GM12878 (cell line): ENCODE measurements around the gene MALT1. TPM values are rescaled to one million over a fixed set of nuclear protein-coding genes. Genes with fewer than 3 reads are reported as not detected.

Experiments
- ATAC-seq: fragments of 200-7000 bp; cut with Tn5 transposase; 3 replicates; pipeline ENCODE4 v1.9.1; 2020; ENCODE audit warnings: mild to moderate bottlenecking, moderate library complexity
- BruUV-seq: library from RNA; stranded (reverse); fragments of 400-500 nt; replicated peaks from 2 replicates; lab custom pipeline; 2021; lab: Mats Ljungman, UMichigan
- CTCF ChIA-PET: fragments of 300-600 bp; sonication (Branson Sonifier 250); formaldehyde crosslinking; extraction: SDS; loops from one replicate; lab custom pipeline; 2021; ENCODE audit warnings: inconsistent platforms; lab: Yijun Ruan, JAX
- POLR2A ChIA-PET: fragments of 350-600 bp; formaldehyde crosslinking; extraction: SDS; loops from one replicate; lab custom pipeline; 2021; ENCODE audit warnings: inconsistent platforms; lab: Charles Lee
- RAD21 ChIA-PET: fragments of 300-600 bp; sonication (Branson Sonifier 250); formaldehyde crosslinking; loops from one replicate; lab custom pipeline; 2023; ENCODE audit warnings: antibody characterized with exemption; ENCODE audit not compliant: unreplicated experiment; lab: Charles Lee
- SMC1A ChIA-PET: fragments of 300-600 bp; sonication (Branson Sonifier 250); formaldehyde crosslinking; loops from one replicate; lab custom pipeline; 2023; ENCODE audit not compliant: unreplicated experiment, uncharacterized antibody; lab: Charles Lee
- DNase-seq: peaks from one replicate; pipeline ENCODE4 v3.0.0-alpha.2; 2011; ENCODE audit warnings: low read depth, low spot score
- FAIRE-seq: peaks from 3 replicates; lab custom pipeline; 2011; peaks lifted over from hg19 to GRCh38; lab: Jason Lieb, UNC
- H2AFZ ChIP-seq: 2 replicates; pipeline ENCODE4 v1.6.0; 2011; ENCODE audit warnings: low read depth, low read length, control low read depth; ENCODE audit not compliant: control insufficient read depth
- H3K27ac ChIP-seq: 2 replicates; pipeline ENCODE4 v1.5.1; 2011; ENCODE audit warnings: control low read depth; ENCODE audit not compliant: control insufficient read depth, insufficient read depth
- H3K27me3 ChIP-seq, 2 experiments: replicated peaks in 1 of 2; 2 replicates each; pipeline versions ENCODE4 v1.6.0 to v1.6.1; 2011; ENCODE audit warnings: low read length in 1 of 2; ENCODE audit not compliant: control insufficient read depth in 2 of 2, insufficient read depth in 2 of 2
- H3K36me3 ChIP-seq, 2 experiments: 2 replicates each; pipeline ENCODE4 v1.5.1; 2011; ENCODE audit warnings: low read length in 1 of 2; ENCODE audit not compliant: control insufficient read depth in 2 of 2, insufficient read depth in 2 of 2
- H3K4me1 ChIP-seq: 2 replicates; pipeline ENCODE4 v1.6.1; 2011; ENCODE audit warnings: mild to moderate bottlenecking, low read length, moderate library complexity, mixed read lengths; ENCODE audit not compliant: control insufficient read depth, insufficient read depth
- H3K4me2 ChIP-seq: 2 replicates; pipeline ENCODE4 v1.6.0; 2011; ENCODE audit warnings: control low read depth; ENCODE audit not compliant: control insufficient read depth, insufficient read depth
- H3K4me3 ChIP-seq: fragments of 200-600 bp; sonication (generic); 2 replicates; pipeline ENCODE4 v1.5.1; 2016
- H3K79me2 ChIP-seq: 2 replicates; pipeline ENCODE4 v1.6.0; 2011; ENCODE audit warnings: low read length; ENCODE audit not compliant: control insufficient read depth, insufficient read depth
- H3K9ac ChIP-seq: 2 replicates; pipeline ENCODE4 v1.8.0; 2011; ENCODE audit warnings: low read length, control low read depth, mixed read lengths; ENCODE audit not compliant: control insufficient read depth, insufficient read depth
- H3K9me3 ChIP-seq: replicated peaks from 3 replicates; pipeline ENCODE4 v1.5.1; 2011; ENCODE audit warnings: mild to moderate bottlenecking, low read length; ENCODE audit not compliant: control insufficient read depth, insufficient read depth
- H4K20me1 ChIP-seq: 2 replicates; pipeline ENCODE4 v1.6.0; 2011; ENCODE audit not compliant: control insufficient read depth, insufficient read depth
- BHLHE40 ChIP-seq, 2 experiments: fragments of 450-650 bp in 1 of 2; IDR thresholded peaks; 2 replicates each; pipeline ENCODE4 v1.6.1; 2011 to 2017; ENCODE audit warnings: low read depth in 2 of 2, borderline replicate concordance in 1 of 2, improper control_type of control experiment in 1 of 2, low read length in 1 of 2, mild to moderate bottlenecking in 1 of 2
- CREB1 ChIP-seq: IDR thresholded peaks from 2 replicates; pipeline ENCODE4 v1.6.1; 2012; ENCODE audit warnings: low read depth, mild to moderate bottlenecking, inconsistent platforms
- EED ChIP-seq: sonication (generic); IDR thresholded peaks from 2 replicates; pipeline ENCODE4 v1.6.1; 2016; ENCODE audit warnings: antibody characterized with exemption, low read depth
- KAT2A ChIP-seq: conservative IDR thresholded peaks from 2 replicates; pipeline ENCODE4 v1.6.1; 2011; ENCODE audit warnings: low read depth, low read length; ENCODE audit not compliant: control insufficient read depth
- KDM1A ChIP-seq: fragments of 200-600 bp; sonication (generic); IDR thresholded peaks from 2 replicates; pipeline ENCODE4 v1.6.1; 2016; ENCODE audit warnings: borderline replicate concordance
- MTA3 ChIP-seq: IDR thresholded peaks from 2 replicates; pipeline ENCODE4 v1.6.1; 2012; ENCODE audit warnings: low read length, inconsistent platforms, borderline replicate concordance
- MXI1 ChIP-seq: fragments of 150-350 bp; IDR thresholded peaks from 2 replicates; pipeline ENCODE4 v1.6.1; 2011; ENCODE audit warnings: low read depth, mild to moderate bottlenecking, inconsistent platforms, low read length, improper control_type of control experiment
- NBN ChIP-seq: fragments of 450-650 bp; IDR thresholded peaks from 2 replicates; pipeline ENCODE4 v1.6.1; 2016
- NFYA ChIP-seq: IDR thresholded peaks from 2 replicates; pipeline ENCODE4 v1.6.1; 2011; ENCODE audit warnings: low read depth, mild to moderate bottlenecking, low read length, improper control_type of control experiment, borderline replicate concordance
- POU2F2 ChIP-seq: IDR thresholded peaks from 3 replicates; pipeline ENCODE4 v1.6.1; 2011; ENCODE audit warnings: low read depth, mild to moderate bottlenecking, low read length, borderline replicate concordance
- RAD21 ChIP-seq: IDR thresholded peaks from 2 replicates; pipeline ENCODE4 v1.6.1; 2011; ENCODE audit warnings: mild to moderate bottlenecking, low read depth, low read length, moderate library complexity; ENCODE audit not compliant: insufficient read depth
- RB1 ChIP-seq: fragments of 450-650 bp; formaldehyde crosslinking; IDR thresholded peaks from 2 replicates; pipeline ENCODE4 v1.6.1; 2017; ENCODE audit warnings: mild to moderate bottlenecking, borderline replicate concordance
- TBL1XR1 ChIP-seq: IDR thresholded peaks from 2 replicates; pipeline ENCODE4 v1.6.1; 2012; ENCODE audit warnings: low read depth, low read length, improper control_type of control experiment
- ZSCAN29 ChIP-seq: fragments of 450-650 bp; IDR thresholded peaks from 2 replicates; pipeline ENCODE4 v1.6.1; 2017; ENCODE audit warnings: mild to moderate bottlenecking, moderate library complexity
- WGBS: methylation state at CpG from one replicate; pipeline ENCODE4 v1.1.6; 2016; ENCODE audit warnings: low lambda C conversion rate; ENCODE audit not compliant: insufficient replicate concordance, insufficient coverage; ENCODE audit errors: missing lambda C conversion rate; 5-methylcytosine and 5-hydroxymethylcytosine counted together
- in situ Hi-C: fragments of 300-500 bp; cut with MboI; formaldehyde crosslinking; loops from 9 replicates; pipeline ENCODE4 v1.14.3; 2018; ENCODE audit warnings: mixed read lengths
- intact Hi-C: fragments of 100-400 bp; cut with micrococcal nuclease; formaldehyde crosslinking; loops from one replicate; pipeline ENCODE4 v1.14.2; 2022; ENCODE audit not compliant: unreplicated experiment
- polyA plus RNA-seq, 11 experiments: library from polyadenylated mRNA; depleted of rRNA in 4 of 11; unstranded in 6 of 11; stranded (reverse) in 5 of 11; fragments of >200 nt; fragmentation: Nextera tagmentation in 4 of 11; fragmentation: Illumina TruSeq in 1 of 11; extraction: Ambion mirVana in 4 of 11; extraction: Trizol in 1 of 11; gene quantifications; 1 replicate in 1 of 11; 2 replicates in 10 of 11; pipeline versions ENCODE4 v1.2.1 to v1.2.3, GENCODE V29; 2011 to 2016; ENCODE audit warnings: inconsistent platforms in 2 of 11, missing spikeins in 2 of 11, low read depth in 1 of 11
- total RNA-seq, 4 experiments: library from RNA; depleted of rRNA in 3 of 4; stranded (reverse); fragments of >200 nt in 3 of 4; fragmentation: Illumina TruSeq in 1 of 4; extraction: Trizol in 1 of 4; gene quantifications; 2 replicates each; pipeline versions ENCODE4 v1.2.1 to v1.2.3, GENCODE V29; 2013 to 2021
- TF ChIP-seq, protein P1 (sequence below): IDR thresholded peaks from 2 replicates; pipeline ENCODE4 v1.6.1; 2011; ENCODE audit warnings: mild to moderate bottlenecking, low read depth, low read length, moderate library complexity; ENCODE audit not compliant: insufficient replicate concordance
- TF ChIP-seq, protein P2 (sequence below): fragments of 450-650 bp; IDR thresholded peaks from 2 replicates; pipeline ENCODE4 v1.6.1; 2017; ENCODE audit warnings: low read depth, mild to moderate bottlenecking, moderate library complexity

MALT1 gene
- total and polyA plus RNA-seq, 10 of the 15 experiments (the other 5 are each of a cell fraction or from before 2014, with no cell fraction given), result 17.6 to 126 (median 45.4) TPM

DNA sequence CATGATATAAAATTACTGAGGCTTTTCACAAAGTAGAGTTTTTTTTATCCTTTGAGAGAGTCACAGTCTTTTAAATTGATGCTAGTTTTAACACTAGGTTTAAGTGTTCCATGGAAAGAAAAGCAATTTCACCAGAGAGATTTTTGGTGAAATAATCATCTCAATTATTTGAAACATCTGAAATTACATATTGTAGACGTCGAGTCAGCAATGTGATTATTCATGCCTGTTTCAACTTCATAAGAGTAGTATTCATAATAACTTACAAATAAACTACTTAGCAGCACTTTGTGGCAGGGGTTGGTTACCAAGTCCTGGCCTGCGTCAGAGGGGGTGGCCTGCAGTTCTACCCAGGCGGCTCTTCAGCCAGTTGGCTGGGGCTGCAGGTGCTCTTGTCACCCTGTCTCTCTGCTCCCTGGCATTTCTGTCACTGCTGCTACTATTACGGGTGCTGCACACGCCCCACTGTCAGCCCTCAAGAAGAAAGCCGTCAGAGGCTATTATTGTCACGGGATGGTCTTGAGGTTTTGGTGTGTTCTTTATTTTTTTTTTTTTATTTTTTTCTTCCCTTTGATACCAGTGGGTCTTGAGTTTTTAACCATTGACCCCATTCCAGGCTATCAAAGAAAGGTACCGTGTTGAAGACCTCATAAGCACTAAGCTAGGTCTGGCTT, 50.4 kb downstream of the MALT1 start:
- ChIA-PET POLR2A (no interaction called here), RAD21 (no interaction called here), SMC1A (interaction anchor here (1.3 to 2.0 kb wide), 3 partner anchors 22 to 192 kb away, joined by 3 to 5 read pairs (median 3); no protein-coding TSS in a partner anchor), CTCF (interaction anchor here (2.5 kb wide), 1 partner anchor 192 kb away, joined by 9 read pairs; no protein-coding TSS in a partner anchor)
- 97% methylated on average over 9 of the region's 9 CpGs for WGBS
- H4K20me1 ChIP-seq, result no peaks in the 10 kb centered on the region
- H3K27ac ChIP-seq, result no peak overlapping the region
- no peak overlapping the region for H3K4me3 ChIP-seq
- no peaks in the 10 kb centered on the region for H3K9me3 ChIP-seq
- ATAC-seq (no peak), FAIRE-seq (no peak), DNase-seq (no peak)
- BruUV-seq, result no TSS peak
- in situ Hi-C loops, result no loop called here
- H3K4me2 ChIP-seq, result no peak overlapping the region
- TF ChIP-seq KDM1A (no peak), EED (no peak), POU2F2 (no peak), NBN (no peak), NFYA (no peak), BHLHE40 (IDR thresholded peaks at IDR 0.05; ENCODE audit: borderline replicate concordance in 1 of 2, low read depth in 2 of 2, low read length in 1 of 2) (no peak), RAD21 (no peak), MXI1 (no peak), CREB1 (no peak), TBL1XR1 (no peak), ZSCAN29 (no peak), RB1 (no peak), KAT2A (no peak), MTA3 (no peak)
- TF ChIP-seq, protein P1, sequence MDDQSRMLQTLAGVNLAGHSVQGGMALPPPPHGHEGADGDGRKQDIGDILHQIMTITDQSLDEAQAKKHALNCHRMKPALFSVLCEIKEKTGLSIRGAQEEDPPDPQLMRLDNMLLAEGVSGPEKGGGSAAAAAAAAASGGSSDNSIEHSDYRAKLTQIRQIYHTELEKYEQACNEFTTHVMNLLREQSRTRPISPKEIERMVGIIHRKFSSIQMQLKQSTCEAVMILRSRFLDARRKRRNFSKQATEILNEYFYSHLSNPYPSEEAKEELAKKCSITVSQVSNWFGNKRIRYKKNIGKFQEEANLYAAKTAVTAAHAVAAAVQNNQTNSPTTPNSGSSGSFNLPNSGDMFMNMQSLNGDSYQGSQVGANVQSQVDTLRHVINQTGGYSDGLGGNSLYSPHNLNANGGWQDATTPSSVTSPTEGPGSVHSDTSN, result no peak
- TF ChIP-seq, protein P2, sequence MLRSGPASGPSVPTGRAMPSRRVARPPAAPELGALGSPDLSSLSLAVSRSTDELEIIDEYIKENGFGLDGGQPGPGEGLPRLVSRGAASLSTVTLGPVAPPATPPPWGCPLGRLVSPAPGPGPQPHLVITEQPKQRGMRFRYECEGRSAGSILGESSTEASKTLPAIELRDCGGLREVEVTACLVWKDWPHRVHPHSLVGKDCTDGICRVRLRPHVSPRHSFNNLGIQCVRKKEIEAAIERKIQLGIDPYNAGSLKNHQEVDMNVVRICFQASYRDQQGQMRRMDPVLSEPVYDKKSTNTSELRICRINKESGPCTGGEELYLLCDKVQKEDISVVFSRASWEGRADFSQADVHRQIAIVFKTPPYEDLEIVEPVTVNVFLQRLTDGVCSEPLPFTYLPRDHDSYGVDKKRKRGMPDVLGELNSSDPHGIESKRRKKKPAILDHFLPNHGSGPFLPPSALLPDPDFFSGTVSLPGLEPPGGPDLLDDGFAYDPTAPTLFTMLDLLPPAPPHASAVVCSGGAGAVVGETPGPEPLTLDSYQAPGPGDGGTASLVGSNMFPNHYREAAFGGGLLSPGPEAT, result no peak
- intact Hi-C loops, result no loop called here
- no peaks in the 10 kb centered on the region for H3K27me3 ChIP-seq
- H2AFZ ChIP-seq, result no peak overlapping the region
- H3K4me1 ChIP-seq, result no peaks in the 10 kb centered on the region
- H3K36me3 ChIP-seq, result peaks cover 12 to 34% of the 10 kb centered on the region in 2 experiments
- H3K79me2 ChIP-seq, result no peaks in the 10 kb centered on the region
- H3K9ac ChIP-seq, result no peak overlapping the region
